ENCODE results near the gene NFE2L2.

The NFE2L2 gene

DNA sequence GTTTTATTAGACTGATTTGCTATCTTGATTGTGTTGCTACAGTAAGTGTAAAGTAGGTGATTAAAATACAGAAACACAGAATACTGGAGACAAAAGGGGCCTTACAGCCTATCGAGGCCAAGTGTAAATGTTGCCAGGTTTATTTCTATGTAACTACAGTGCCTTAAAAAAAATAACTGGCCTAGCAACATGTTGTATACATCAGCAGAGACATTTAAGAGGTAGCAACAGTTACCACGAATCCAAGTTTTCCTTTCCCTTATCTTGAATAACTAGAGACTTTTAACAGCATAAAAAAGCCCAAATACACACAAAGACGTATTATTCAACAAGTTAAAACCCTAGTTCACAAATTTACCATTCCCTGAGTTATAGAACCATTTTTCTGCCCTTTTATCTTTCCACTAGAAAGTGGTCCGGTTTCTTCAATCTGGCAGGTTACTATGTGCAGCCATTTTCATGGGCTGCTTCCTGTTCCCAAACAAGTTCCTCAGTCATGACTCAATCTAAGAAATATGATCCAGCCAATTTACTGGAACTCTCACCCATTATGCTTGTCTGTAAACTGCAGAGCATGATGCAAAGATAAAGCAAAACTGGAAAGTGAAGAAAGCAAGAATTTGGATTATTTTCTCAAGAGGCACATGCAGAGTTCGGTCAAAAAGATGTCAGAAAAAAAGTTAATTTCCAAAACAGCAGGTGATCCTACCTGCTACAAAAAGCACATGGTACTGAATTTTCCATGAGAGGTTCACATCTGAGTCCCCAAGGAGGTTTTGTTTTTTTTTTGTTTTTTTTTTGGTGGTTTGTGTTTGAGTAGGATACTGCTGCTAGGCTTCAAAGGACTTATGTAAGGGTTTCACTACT is 22.2 kb downstream of the NFE2L2 start:
- Histone ChIP-seq H3K27ac (ENCODE audit: low read depth, low read length) (peak overlapping the region; percentile 89), H3K4me1 (ENCODE audit: insufficient read depth, low read length) (peaks cover 86% of the 10 kb centered on the region), H3K4me3 (ENCODE audit: low read depth in 1 of 2, low read length in 2 of 2) (peak overlapping the region; percentile 10 to 25), H3K27me3 (ENCODE audit: control insufficient read depth in 1 of 2, insufficient read depth in 2 of 2, low read length in 2 of 2) (no peaks in the 10 kb centered on the region), H3K9me3 (ENCODE audit: low read length) (no peaks in the 10 kb centered on the region), H3K36me3 (ENCODE audit: insufficient read depth, low read length) (no peaks in the 10 kb centered on the region), H3K9ac (ENCODE audit: low read length) (peak overlapping the region; percentile 1)

GRCh38 chr2:177241711-177242120 is 22.8 kb downstream of the NFE2L2 start:
- no peaks in the 10 kb centered on the region for H3K27me3 ChIP-seq (ENCODE audit: control insufficient read depth in 1 of 2, insufficient read depth in 2 of 2, low read length in 2 of 2)
- no peaks in the 10 kb centered on the region for H3K36me3 ChIP-seq (ENCODE audit: insufficient read depth, low read length)
- H3K9ac ChIP-seq (ENCODE audit: low read length): peak overlapping the region; percentile 1
- no peaks in the 10 kb centered on the region for H3K9me3 ChIP-seq (ENCODE audit: low read length)
- H3K4me3 ChIP-seq (ENCODE audit: low read depth in 1 of 2, low read length in 2 of 2): peak overlapping the region; percentile 10 to 25
- H3K4me1 ChIP-seq (ENCODE audit: insufficient read depth, low read length): peaks cover 85% of the 10 kb centered on the region
- peak overlapping the region; percentile 89 for H3K27ac ChIP-seq (ENCODE audit: low read depth, low read length)

- Histone ChIP-seq H3K4me3 (ENCODE audit: low read depth in 1 of 2, low read length in 2 of 2) (peak overlapping the region in 1 of 2 donors; percentile 12), H3K9ac (ENCODE audit: low read length) (no peak overlapping the region), H3K9me3 (ENCODE audit: low read length) (no peaks in the 10 kb centered on the region), H3K27me3 (ENCODE audit: control insufficient read depth in 1 of 2, insufficient read depth in 2 of 2, low read length in 2 of 2) (no peaks in the 10 kb centered on the region), H3K36me3 (ENCODE audit: insufficient read depth, low read length) (no peaks in the 10 kb centered on the region), H3K27ac (ENCODE audit: low read depth, low read length) (peak overlapping the region; percentile 35), H3K4me1 (ENCODE audit: insufficient read depth, low read length) (peaks cover 78% of the 10 kb centered on the region)
Observed at GRCh38 chr2:177239932-177240630, 24.4 kb downstream of the NFE2L2 start.

- Histone ChIP-seq H3K27me3 (ENCODE audit: control insufficient read depth in 1 of 2, insufficient read depth in 2 of 2, low read length in 2 of 2) (no peaks in the 10 kb centered on the region), H3K9ac (ENCODE audit: low read length) (no peak overlapping the region), H3K4me1 (ENCODE audit: insufficient read depth, low read length) (peaks cover 80% of the 10 kb centered on the region), H3K9me3 (ENCODE audit: low read length) (no peaks in the 10 kb centered on the region), H3K4me3 (ENCODE audit: low read depth in 1 of 2, low read length in 2 of 2) (no peak overlapping the region), H3K36me3 (ENCODE audit: insufficient read depth, low read length) (peaks cover 3% of the 10 kb centered on the region), H3K27ac (ENCODE audit: low read depth, low read length) (peak overlapping the region; percentile 22)
Observed at GRCh38 chr2:177239053-177239452, 25.5 kb downstream of the NFE2L2 start.

DNA sequence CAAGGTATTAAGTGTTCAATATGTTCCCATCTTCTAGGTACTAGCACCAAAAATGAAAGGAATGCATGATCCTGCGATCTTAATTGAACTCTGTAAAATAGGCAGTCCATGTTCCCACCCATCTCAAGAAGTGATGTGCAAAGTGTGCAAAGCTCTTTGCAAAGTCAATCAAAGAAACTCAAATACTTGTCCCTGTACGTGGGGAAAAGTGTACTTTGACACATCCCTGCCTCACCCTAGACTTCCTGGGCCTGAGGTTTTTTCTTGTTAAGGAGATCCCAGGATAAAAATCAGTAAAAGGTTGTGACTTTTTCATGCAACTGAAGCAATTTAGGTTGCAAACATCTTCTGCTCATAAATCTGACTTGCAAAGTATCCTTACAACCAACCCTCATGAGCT is 26.6 kb downstream of the NFE2L2 start:
- no peaks in the 10 kb centered on the region for H3K9me3 ChIP-seq (ENCODE audit: low read length)
- H3K4me3 ChIP-seq (ENCODE audit: low read depth in 1 of 2, low read length in 2 of 2): no peak overlapping the region
- H3K36me3 ChIP-seq (ENCODE audit: insufficient read depth, low read length): peaks cover 14% of the 10 kb centered on the region
- H3K4me1 ChIP-seq (ENCODE audit: insufficient read depth, low read length): peaks cover 76% of the 10 kb centered on the region
- H3K9ac ChIP-seq (ENCODE audit: low read length): no peak overlapping the region
- H3K27ac ChIP-seq (ENCODE audit: low read depth, low read length): no peak overlapping the region
- H3K27me3 ChIP-seq (ENCODE audit: control insufficient read depth in 1 of 2, insufficient read depth in 2 of 2, low read length in 2 of 2): no peaks in the 10 kb centered on the region

DNA sequence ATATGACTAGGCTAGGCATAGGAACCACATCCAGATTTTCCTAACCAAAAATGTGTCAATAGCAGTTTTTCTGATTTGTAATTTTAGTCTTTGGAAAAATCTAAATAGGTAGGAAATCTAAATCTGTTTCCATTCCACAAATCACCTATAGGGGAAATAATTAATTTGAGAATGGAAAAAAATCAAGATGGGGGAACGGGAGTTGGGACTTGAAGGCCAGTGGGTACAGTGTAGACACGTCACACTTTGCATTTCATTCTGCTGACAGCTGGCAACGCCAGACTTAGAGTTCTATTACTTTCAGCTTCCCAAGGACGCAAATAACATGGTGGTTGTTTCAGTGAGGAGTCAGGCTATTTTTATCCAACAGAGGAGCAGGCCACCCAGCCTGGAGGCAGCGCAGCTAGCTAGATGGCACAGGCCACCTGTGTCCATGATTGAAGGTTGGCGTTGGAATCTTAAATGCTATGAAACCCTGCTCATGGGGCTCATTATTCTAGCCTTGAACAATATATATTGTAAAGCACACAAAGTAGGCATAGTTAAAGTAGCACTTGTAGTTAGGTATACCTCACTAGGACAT is 28.6 kb downstream of the NFE2L2 start:
- Histone ChIP-seq H3K36me3 (ENCODE audit: insufficient read depth, low read length) (peaks cover 34% of the 10 kb centered on the region), H3K4me3 (ENCODE audit: low read depth in 1 of 2, low read length in 2 of 2) (no peak overlapping the region), H3K4me1 (ENCODE audit: insufficient read depth, low read length) (peaks cover 57% of the 10 kb centered on the region), H3K9ac (ENCODE audit: low read length) (no peak overlapping the region), H3K27me3 (ENCODE audit: control insufficient read depth in 1 of 2, insufficient read depth in 2 of 2, low read length in 2 of 2) (no peaks in the 10 kb centered on the region), H3K27ac (ENCODE audit: low read depth, low read length) (peak overlapping the region; percentile 35), H3K9me3 (ENCODE audit: low read length) (no peaks in the 10 kb centered on the region)

DNA sequence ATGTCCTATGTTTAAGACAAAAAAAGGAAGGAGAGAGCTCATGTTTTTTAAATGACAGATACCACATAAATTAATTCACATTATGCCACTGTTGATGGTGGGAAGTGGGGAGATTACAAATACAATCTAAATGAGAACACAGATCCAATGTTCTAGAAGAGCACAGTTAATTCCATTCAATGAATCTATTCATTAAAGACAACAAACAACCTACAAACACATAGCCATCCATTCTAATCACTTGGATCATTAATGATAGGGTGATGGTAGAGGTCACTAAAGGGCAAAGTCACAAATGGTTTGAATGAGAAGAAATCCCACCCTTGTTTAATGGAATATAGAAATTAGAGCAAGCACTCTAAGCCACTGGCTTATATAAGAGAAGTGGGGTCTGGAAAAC is 30.3 kb downstream of the NFE2L2 start:
- H3K36me3 ChIP-seq (ENCODE audit: insufficient read depth, low read length): peaks cover 48% of the 10 kb centered on the region

GRCh38 chr2:177232098-177232704 is 32.3 kb downstream of the NFE2L2 start:
- H3K27me3 ChIP-seq (ENCODE audit: control insufficient read depth in 1 of 2, insufficient read depth in 2 of 2, low read length in 2 of 2): no peaks in the 10 kb centered on the region
- peaks cover 58% of the 10 kb centered on the region for H3K36me3 ChIP-seq (ENCODE audit: insufficient read depth, low read length)
- peaks cover 21% of the 10 kb centered on the region for H3K4me1 ChIP-seq (ENCODE audit: insufficient read depth, low read length)
- H3K27ac ChIP-seq (ENCODE audit: low read depth, low read length): no peak overlapping the region
- H3K9me3 ChIP-seq (ENCODE audit: low read length): no peaks in the 10 kb centered on the region
- no peak overlapping the region for H3K9ac ChIP-seq (ENCODE audit: low read length)
- no peak overlapping the region for H3K4me3 ChIP-seq (ENCODE audit: low read depth in 1 of 2, low read length in 2 of 2)

More for the DNA sequence above, 30.3 kb downstream of the NFE2L2 start:
- H3K27ac ChIP-seq (ENCODE audit: low read depth, low read length): no peak overlapping the region
- no peaks in the 10 kb centered on the region for H3K27me3 ChIP-seq (ENCODE audit: control insufficient read depth in 1 of 2, insufficient read depth in 2 of 2, low read length in 2 of 2)
- no peak overlapping the region for H3K9ac ChIP-seq (ENCODE audit: low read length)
- H3K4me3 ChIP-seq (ENCODE audit: low read depth in 1 of 2, low read length in 2 of 2): no peak overlapping the region
- H3K9me3 ChIP-seq (ENCODE audit: low read length): no peaks in the 10 kb centered on the region
- H3K4me1 ChIP-seq (ENCODE audit: insufficient read depth, low read length): peaks cover 40% of the 10 kb centered on the region

DNA sequence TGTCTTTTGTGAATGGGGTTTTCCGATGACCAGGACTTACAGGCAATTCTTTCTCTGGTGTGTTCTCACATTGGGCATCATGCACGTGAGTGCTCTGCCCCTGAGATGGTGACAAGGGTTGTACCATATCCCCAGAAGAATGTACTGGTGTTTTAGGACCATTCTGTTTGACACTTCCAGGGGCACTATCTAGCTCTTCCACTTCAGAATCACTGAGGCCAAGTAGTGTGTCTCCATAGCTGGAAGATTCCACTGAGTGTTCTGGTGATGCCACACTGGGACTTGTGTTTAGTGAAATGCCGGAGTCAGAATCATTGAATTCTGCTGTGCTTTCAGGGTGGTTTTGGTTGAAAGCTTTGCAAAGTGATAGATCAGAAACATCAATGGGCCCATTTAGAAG is 33.3 kb downstream of the NFE2L2 start:
- H3K36me3 ChIP-seq (ENCODE audit: insufficient read depth, low read length): peaks cover 58% of the 10 kb centered on the region
- peaks cover 16% of the 10 kb centered on the region for H3K4me1 ChIP-seq (ENCODE audit: insufficient read depth, low read length)
- no peak overlapping the region for H3K27ac ChIP-seq (ENCODE audit: low read depth, low read length)
- H3K9me3 ChIP-seq (ENCODE audit: low read length): no peaks in the 10 kb centered on the region
- H3K4me3 ChIP-seq (ENCODE audit: low read depth in 1 of 2, low read length in 2 of 2): no peak overlapping the region
- no peaks in the 10 kb centered on the region for H3K27me3 ChIP-seq (ENCODE audit: control insufficient read depth in 1 of 2, insufficient read depth in 2 of 2, low read length in 2 of 2)
- no peak overlapping the region for H3K9ac ChIP-seq (ENCODE audit: low read length)

GRCh38 chr2:177229442-177230242 is 34.9 kb downstream of the NFE2L2 start:
- Histone ChIP-seq H3K27ac (ENCODE audit: low read depth, low read length) (no peak overlapping the region), H3K9me3 (ENCODE audit: low read length) (no peaks in the 10 kb centered on the region), H3K4me3 (ENCODE audit: low read depth in 1 of 2, low read length in 2 of 2) (no peak overlapping the region), H3K36me3 (ENCODE audit: insufficient read depth, low read length) (peaks cover 58% of the 10 kb centered on the region), H3K27me3 (ENCODE audit: control insufficient read depth in 1 of 2, insufficient read depth in 2 of 2, low read length in 2 of 2) (no peaks in the 10 kb centered on the region), H3K9ac (ENCODE audit: low read length) (no peak overlapping the region), H3K4me1 (ENCODE audit: insufficient read depth, low read length) (peaks cover 8% of the 10 kb centered on the region)

Measured in muscle layer of colon (tissue), 2 donors.